HTR-8/SVneo (cell line): ENCODE results near the gene SCGN.

Experiments used
- DNase-seq: peaks from one replicate; pipeline ENCODE4 v3.0.0; 2011; ENCODE audit warnings: low spot score, mixed read lengths; ENCODE audit not compliant: insufficient read length
- FAIRE-seq: peaks from 2 replicates; lab custom pipeline; 2011; peaks lifted over from hg19 to GRCh38; lab: Jason Lieb, UNC

SCGN gene

DNA sequence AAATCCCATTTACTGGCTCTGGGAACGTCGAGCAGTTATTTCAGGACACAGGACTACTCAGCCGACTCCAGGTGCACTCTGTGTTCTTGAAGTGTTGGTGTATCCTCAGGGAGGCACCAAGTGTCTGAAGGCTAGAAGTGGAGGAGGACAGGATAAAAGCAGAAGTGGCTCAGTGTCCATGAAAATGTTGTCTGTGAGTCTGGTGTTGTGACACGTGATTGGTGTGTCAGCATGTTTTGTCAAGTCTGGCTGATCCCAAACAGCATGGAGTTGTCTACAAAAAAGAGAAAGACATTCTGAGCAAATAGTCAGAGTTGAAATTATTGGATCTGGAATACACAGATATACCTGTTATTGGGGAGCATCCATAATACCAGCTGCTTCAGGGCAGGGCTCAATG is 30.3 kb downstream of the SCGN start:
- FAIRE-seq (no peak), DNase-seq (no peak)

- DNase-seq = no peak
- no peak for FAIRE-seq
Observed at GRCh38 chr6:25684565-25684964, 32.5 kb downstream of the SCGN start.

- no peak for DNase-seq
Observed at GRCh38 chr6:25685251-25685650, 33.2 kb downstream of the SCGN start.

GRCh38 chr6:25685896-25686295 is 33.9 kb downstream of the SCGN start:
- FAIRE-seq = no peak
- DNase-seq = no peak

More at GRCh38 chr6:25685251-25685650, 33.2 kb downstream of the SCGN start:
- FAIRE-seq = no peak

GRCh38 chr6:25686856-25687255 is 34.8 kb downstream of the SCGN start:
- FAIRE-seq (no peak), DNase-seq (no peak)

DNA sequence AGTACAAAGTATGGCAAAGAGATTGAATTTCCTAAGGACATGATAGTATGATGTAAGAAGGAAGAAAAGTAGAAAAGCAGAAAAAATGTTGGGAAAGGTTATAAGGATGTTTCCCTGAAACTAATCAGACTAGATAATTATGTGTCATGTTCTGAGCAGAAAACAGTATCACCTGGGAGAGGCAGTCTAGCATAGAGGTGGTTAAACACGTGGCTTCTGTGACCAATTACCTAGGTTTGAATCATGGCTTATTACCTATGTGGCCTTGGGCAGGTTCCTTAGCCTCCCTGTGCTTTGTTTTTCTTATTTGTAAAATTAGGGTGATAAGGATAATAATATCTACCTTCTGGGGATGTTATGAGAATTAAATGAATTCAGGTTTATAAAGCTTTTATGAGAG is 38.0 kb downstream of the SCGN start:
- DNase-seq = no peak
- no peak for FAIRE-seq

DNA sequence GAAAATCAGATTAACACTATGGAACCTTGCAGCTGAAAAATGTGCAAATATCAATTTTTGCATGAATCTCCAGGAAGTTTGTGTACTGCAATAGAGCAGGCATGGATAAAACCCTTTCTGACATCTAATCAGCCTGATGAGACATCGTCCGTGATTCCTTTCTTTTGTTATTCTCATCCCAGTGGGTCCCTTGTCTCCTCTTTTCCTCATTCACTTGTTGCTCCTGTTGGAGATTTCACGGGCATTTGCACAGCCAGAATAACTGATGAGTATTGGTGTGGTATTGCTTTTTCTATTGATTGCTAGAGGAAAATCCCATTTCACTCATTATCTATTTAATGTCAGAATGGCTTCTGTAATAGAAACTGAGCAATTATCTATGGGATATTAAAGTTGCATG is 39.9 kb downstream of the SCGN start:
- DNase-seq = no peak
- FAIRE-seq = no peak

- peak; percentile 28 for FAIRE-seq
- no peak for DNase-seq
Observed at GRCh38 chr6:25692472-25692871, 40.5 kb downstream of the SCGN start.

DNA sequence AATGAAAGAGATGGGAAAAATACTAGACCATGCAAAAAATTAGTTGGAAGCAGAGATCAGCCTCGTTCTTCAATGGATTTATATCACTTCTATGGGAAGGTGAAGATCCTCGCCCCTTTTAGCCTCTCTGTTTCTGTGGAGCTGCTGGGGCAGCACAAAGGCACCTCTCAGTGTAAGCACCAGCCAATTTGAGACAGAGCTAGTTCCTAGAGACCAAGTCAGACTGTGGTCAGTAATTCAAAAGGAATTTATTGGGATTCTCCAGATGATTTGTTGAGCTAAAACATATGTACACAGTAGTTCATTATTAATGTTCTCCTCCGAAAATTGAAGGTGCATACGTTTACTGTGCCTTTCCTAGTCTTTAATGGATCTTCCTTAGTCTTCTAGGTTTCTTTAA is 42.4 kb downstream of the SCGN start:
- FAIRE-seq (no peak), DNase-seq (no peak)

- DNase-seq (no peak), FAIRE-seq (no peak)
Observed at GRCh38 chr6:25695671-25696070, 43.7 kb downstream of the SCGN start.

- DNase-seq = no peak
- no peak for FAIRE-seq
Observed at GRCh38 chr6:25697537-25698340, 45.7 kb downstream of the SCGN start.

GRCh38 chr6:25698631-25699030 is 46.6 kb downstream of the SCGN start:
- FAIRE-seq (no peak), DNase-seq (no peak)

GRCh38 chr6:25699649-25700048 is 47.6 kb downstream of the SCGN start:
- no peak for FAIRE-seq
- no peak for DNase-seq

- no peak for FAIRE-seq
Observed at GRCh38 chr6:25700761-25701160, 48.7 kb downstream of the SCGN start.

GRCh38 chr6:25701807-25702206 is 49.8 kb downstream of the SCGN start:
- FAIRE-seq (no peak), DNase-seq (no peak)

More at GRCh38 chr6:25700761-25701160, 48.7 kb downstream of the SCGN start:
- DNase-seq = no peak

- FAIRE-seq (no peak), DNase-seq (no peak)
Observed at GRCh38 chr6:25703005-25703404, 51.0 kb downstream of the SCGN start.

DNA sequence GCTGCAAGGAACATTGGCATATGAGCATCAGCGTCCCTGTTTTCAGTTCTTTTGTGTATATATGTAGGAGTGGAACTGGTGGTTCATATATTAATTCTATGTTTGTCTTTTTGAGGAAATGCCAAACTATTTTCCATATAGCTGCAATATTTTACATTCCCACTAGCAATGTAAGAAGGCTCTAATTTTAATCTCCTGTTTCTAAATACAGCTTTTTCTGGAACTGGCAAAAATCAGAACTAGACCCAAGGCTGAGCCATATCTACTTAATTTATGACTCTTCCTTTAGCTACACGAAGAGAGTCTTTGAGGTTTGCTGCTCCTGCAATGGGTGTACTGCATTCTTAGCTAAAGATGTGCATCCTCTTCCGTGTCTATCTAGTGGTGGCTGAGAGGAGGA is 52.0 kb downstream of the SCGN start:
- FAIRE-seq = no peak
- DNase-seq = no peak

DNA sequence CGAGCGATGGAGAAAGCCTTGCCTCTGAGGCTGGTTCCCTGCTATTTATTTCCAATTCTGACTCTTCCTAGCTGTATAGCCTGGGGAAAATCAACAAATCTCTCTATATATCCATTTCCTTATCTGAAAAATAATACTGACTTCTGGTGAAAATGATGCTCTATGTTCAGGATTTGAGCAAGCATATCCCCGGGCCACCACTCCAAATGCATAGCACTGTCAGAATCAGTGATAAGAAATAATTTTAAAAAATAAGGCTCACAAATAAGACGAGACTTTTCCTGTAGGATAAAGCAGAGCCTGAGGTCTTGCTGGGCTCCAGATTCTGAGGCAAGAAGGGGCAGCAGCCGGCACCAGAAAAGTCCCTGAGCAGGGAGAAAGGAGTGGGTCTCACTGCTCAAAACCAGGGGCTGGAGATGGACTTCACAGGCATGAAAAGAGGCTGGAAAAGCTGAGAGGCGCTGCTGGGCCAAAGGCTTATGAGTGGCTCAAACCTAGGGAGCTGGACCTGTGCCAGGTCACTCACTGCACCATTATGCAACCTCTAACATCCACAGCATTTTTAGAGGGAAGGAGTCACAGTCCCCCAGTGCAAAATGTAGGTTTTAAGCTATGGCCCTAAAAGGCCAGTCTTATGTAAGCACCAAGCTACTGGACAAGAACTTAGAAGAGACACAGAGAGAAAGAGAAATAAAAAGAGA is 54.4 kb downstream of the SCGN start:
- DNase-seq (no peak), FAIRE-seq (no peak)

DNA sequence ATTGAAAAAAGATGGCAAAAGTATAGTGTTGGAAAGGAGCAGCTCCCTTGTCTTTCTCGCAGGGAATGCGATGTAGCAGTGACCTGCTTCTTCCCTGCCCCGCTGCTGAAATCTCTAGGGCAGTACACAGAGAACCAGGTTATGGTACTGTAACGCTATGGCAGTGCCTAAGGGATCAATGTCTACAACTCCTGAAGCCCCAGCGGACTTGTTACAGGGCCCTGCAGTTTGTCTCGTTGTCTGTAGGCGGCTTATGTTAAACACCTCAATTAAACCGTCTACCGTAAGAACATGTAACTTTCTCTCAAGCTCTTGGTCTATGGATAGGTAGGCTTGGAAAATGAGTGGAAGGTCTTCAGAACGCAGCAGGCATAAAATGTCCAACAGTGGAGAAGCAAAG is 57.7 kb downstream of the SCGN start:
- FAIRE-seq = no peak
- DNase-seq = no peak

- no peak for FAIRE-seq
Observed at GRCh38 chr6:25710287-25710686, 58.3 kb downstream of the SCGN start.

DNA sequence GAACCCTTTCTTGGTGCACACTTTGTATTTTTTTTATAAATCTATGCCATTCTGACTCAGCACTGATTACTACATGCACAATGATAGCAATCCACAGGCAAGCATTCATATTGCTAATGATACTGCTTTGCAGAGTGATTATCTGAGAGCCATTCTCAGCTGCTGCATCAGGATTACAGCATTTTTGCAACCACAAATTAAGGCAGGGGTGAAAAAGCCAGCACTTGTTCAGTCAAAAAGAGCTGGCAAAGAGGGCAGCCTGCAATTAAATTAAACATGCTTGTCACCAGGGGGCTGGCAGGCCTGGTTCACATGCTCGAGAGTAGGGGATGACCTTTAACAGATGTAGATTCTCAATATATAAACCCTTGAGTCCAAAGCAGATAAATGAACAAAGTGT is 61.8 kb downstream of the SCGN start:
- DNase-seq (no peak), FAIRE-seq (no peak)

More at GRCh38 chr6:25710287-25710686, 58.3 kb downstream of the SCGN start:
- no peak for DNase-seq

- FAIRE-seq (no peak), DNase-seq (no peak)
Observed at GRCh38 chr6:25714765-25715164, 62.8 kb downstream of the SCGN start.
